Right lobe of liver (tissue), 6 donors: ENCODE measurements around the gene UBXN6. TPM values are rescaled to one million over a fixed set of nuclear protein-coding genes. Genes with fewer than 3 reads are reported as not detected.

Experiments used
- ATAC-seq, 4 donors: fragments of 200-7000 bp; cut with Tn5 transposase; one replicate each; pipeline ENCODE4 v1.9.1; 2020; ENCODE audit warnings: mild to moderate bottlenecking in 4 of 4, moderate library complexity in 4 of 4
- DNase-seq, 3 donors: peaks; one replicate each; pipeline ENCODE4 v3.0.0-alpha.2; 2020
- H3K27ac ChIP-seq, 3 donors: fragments of 200-600 bp; one replicate each; pipeline ENCODE4 v1.8.0; 2022
- H3K27me3 ChIP-seq, 2 donors: fragments of 200-600 bp; one replicate each; pipeline ENCODE4 v1.8.0; 2022
- H3K36me3 ChIP-seq, 4 donors: fragments of 200-600 bp; sonication (generic) in 1 of 4; one replicate each; pipeline versions ENCODE4 v1.5.1 to v1.8.0; 2017 to 2022; ENCODE audit warnings: control low read depth in 1 of 4
- H3K4me1 ChIP-seq, 4 donors: fragments of 200-600 bp; sonication (generic) in 1 of 4; one replicate each; pipeline versions ENCODE4 v1.5.1 to v1.8.0; 2017 to 2022; ENCODE audit warnings: control low read depth in 1 of 4
- H3K4me3 ChIP-seq, 3 donors: fragments of 200-600 bp; one replicate each; pipeline ENCODE4 v1.8.0; 2022
- H3K9me3 ChIP-seq, 4 donors: fragments of 200-600 bp; sonication (generic) in 1 of 4; one replicate each; pipeline versions ENCODE4 v1.5.1 to v1.8.0; 2017 to 2022; ENCODE audit warnings: control low read depth in 1 of 4
- CTCF ChIP-seq, 4 donors: fragments of 200-600 bp in 3 of 4; fragments of 450-650 bp in 1 of 4; IDR thresholded peaks; one replicate each; pipeline versions ENCODE4 v1.5.1 to v1.8.0; 2016 to 2022; ENCODE audit warnings: antibody characterized with exemption in 4 of 4, mild to moderate bottlenecking in 2 of 4
- POLR2A ChIP-seq: fragments of 450-650 bp; IDR thresholded peaks from one replicate; pipeline ENCODE4 v1.6.1; 2017; ENCODE audit warnings: antibody characterized with exemption, mild to moderate bottlenecking
- WGBS: methylation state at CpG from one replicate; pipeline ENCODE4 v1.1.6; 2018; ENCODE audit warnings: low coverage, low lambda C conversion rate; ENCODE audit not compliant: insufficient coverage; ENCODE audit errors: missing lambda C conversion rate; 5-methylcytosine and 5-hydroxymethylcytosine counted together
- intact Hi-C, 2 donors: fragments of 100-400 bp; cut with DNase I; formaldehyde crosslinking; loops; one replicate each; pipeline versions ENCODE4 v1.11.2 to v1.14.1; 2022
- long read RNA-seq: library from polyadenylated mRNA; unstranded; transcript quantifications from one replicate; pipeline ENCODE4 v2.0.0, GENCODE V29; 2019
- total RNA-seq, 6 experiments: library from RNA; depleted of rRNA in 2 of 6; stranded (reverse); fragments of >200 nt in 2 of 6; fragmentation: NEBNext Ultra II Directional in 3 of 6; extraction: Animal tissue kit (Norgen Biotek cat#: 25700) in 3 of 6; gene quantifications; one replicate each; pipeline versions ENCODE4 v1.1.0 to v1.2.4, GENCODE V29; 2016 to 2023
- donor health status: DM: no; HTN: yes; CAD: no.
- donor health status: DM: no; HTN: no; CAD: no.
- donor health status: DM: no; HTN: no; CAD: no.
- donor health status: DM: no; HTN: yes; CAD: no.
- donor health status: DM: no; HTN: yes; CAD: no.

UBXN6 gene
- total RNA-seq: 10 to 100 TPM; 47.2 to 79.1 (median 58.8) TPM
- long read RNA-seq, partial matches to known transcripts: 1 of 2 reads
- long read RNA-seq, other reads (novel, unspliced or antisense): 1 of 2 reads

GRCh38 chr19:4457654-4458395, at the start of gene UBXN6:
UBXN6 (minus strand) TSS chr19:4457794; CDS start chr19:4457697, 97 bp downstream.
- WGBS: 11% methylated on average over 36 of the region's 52 CpGs
- H3K4me1 ChIP-seq: peaks cover 0 to 5% (median 0%) of the 10 kb centered on the region in 4 donors
- no peaks in the 10 kb centered on the region for H3K27me3 ChIP-seq
- peak within 1 kb of the TSS; percentile 62 to 66 (median 65) for H3K4me3 ChIP-seq
- H3K9me3 ChIP-seq: no peaks in the 10 kb centered on the region
- peak within 1 kb of the TSS; percentile 57 to 73 (median 66) for H3K27ac ChIP-seq
- peak; percentile 94 to 97 (median 94) for ATAC-seq
- DNase-seq: peak; percentile 98 to 99 (median 99)
- intact Hi-C loops: loop anchor here in 1 of 2 donors (10.0 kb wide), 1 partner anchor 53 kb away; the partner anchor contains the start of genes CHAF1A and SH3GL1
- TF ChIP-seq CTCF (IDR thresholded peaks at IDR 0.05) (no peak), POLR2A (no peak)
- H3K36me3 ChIP-seq: peaks cover 0 to 13% (median 3%) of the 10 kb centered on the region in 4 donors

GRCh38 chr19:4507150-4507452, 49.5 kb upstream of the UBXN6 start:
- no peak overlapping the region for H3K27ac ChIP-seq

GRCh38 chr19:4506449-4507149, 49.0 kb upstream of the UBXN6 start:
- Histone ChIP-seq H3K9me3 (no peaks in the 10 kb centered on the region), H3K4me1 (no peaks in the 10 kb centered on the region), H3K4me3 (no peak overlapping the region), H3K27ac (no peak overlapping the region), H3K27me3 (no peaks in the 10 kb centered on the region), H3K36me3 (peaks cover 0 to 57% (median 12%) of the 10 kb centered on the region in 4 donors)
- intact Hi-C loops: no loop called here
- no peak for DNase-seq
- ATAC-seq: no peak
- no peak for TF ChIP-seq POLR2A
- no peak for TF ChIP-seq CTCF (IDR thresholded peaks at IDR 0.05)
- 85% methylated on average over 9 of the region's 17 CpGs for WGBS

More at GRCh38 chr19:4507150-4507452, 49.5 kb upstream of the UBXN6 start:
- no peak for ATAC-seq
- peaks cover 0 to 54% (median 13%) of the 10 kb centered on the region in 4 donors for H3K36me3 ChIP-seq
- H3K4me3 ChIP-seq: no peak overlapping the region
- TF ChIP-seq CTCF (IDR thresholded peaks at IDR 0.05) (no peak), POLR2A (no peak)
- H3K9me3 ChIP-seq: no peaks in the 10 kb centered on the region
- no peak for DNase-seq
- H3K4me1 ChIP-seq: no peaks in the 10 kb centered on the region
- 84% methylated on average over 5 of the region's 12 CpGs for WGBS
- H3K27me3 ChIP-seq: no peaks in the 10 kb centered on the region
- intact Hi-C loops: no loop called here

GRCh38 chr19:4505570-4506448, 48.2 kb upstream of the UBXN6 start:
- Histone ChIP-seq H3K27me3 (no peaks in the 10 kb centered on the region), H3K4me3 (no peak overlapping the region), H3K9me3 (no peaks in the 10 kb centered on the region), H3K27ac (no peak overlapping the region), H3K4me1 (no peaks in the 10 kb centered on the region), H3K36me3 (peaks cover 0 to 60% (median 13%) of the 10 kb centered on the region in 4 donors)
- TF ChIP-seq CTCF (IDR thresholded peaks at IDR 0.05) (no peak), POLR2A (no peak)
- ATAC-seq (no peak), DNase-seq (no peak)
- WGBS: 92% methylated on average over 16 of the region's 34 CpGs
- intact Hi-C loops: no loop called here
